ENCODE results near the gene RND1.

Gene RND1

GRCh38 chr12:48826209-48826855 is 39.3 kb downstream of the RND1 start:
- DNase-seq = no peak

- DNase-seq = no peak
Observed at GRCh38 chr12:48824905-48825304, 40.8 kb downstream of the RND1 start.

- no peak for DNase-seq
Observed at GRCh38 chr12:48824112-48824511, 41.6 kb downstream of the RND1 start.

- DNase-seq = no peak
Observed at GRCh38 chr12:48823281-48823680, 42.4 kb downstream of the RND1 start.

- no peak for DNase-seq
Observed at GRCh38 chr12:48822711-48823110, 43.0 kb downstream of the RND1 start.

GRCh38 chr12:48822139-48822538 is 43.5 kb downstream of the RND1 start:
- DNase-seq = no peak

GRCh38 chr12:48819986-48820725 is 45.5 kb downstream of the RND1 start:
- no peak for DNase-seq

- DNase-seq = peak; percentile 16
Observed at GRCh38 chr12:48818831-48819590, 46.7 kb downstream of the RND1 start.

- DNase-seq = peak; percentile 75
Observed at GRCh38 chr12:48817873-48818830, 47.5 kb downstream of the RND1 start, which contains the start of gene CACNB3. CACNB3 (plus strand) TSS chr12:48818496; CDS start chr12:48818930, 434 bp downstream.

- no peak for DNase-seq
Observed at GRCh38 chr12:48816143-48816854, 49.4 kb downstream of the RND1 start.

- DNase-seq = peak; percentile 25
Observed at GRCh38 chr12:48815126-48816110, 50.3 kb downstream of the RND1 start.

- peak; percentile 75 for DNase-seq
Observed at GRCh38 chr12:48814262-48815125, 51.2 kb downstream of the RND1 start.

- no peak for DNase-seq
Observed at GRCh38 chr12:48813465-48814261, 52.0 kb downstream of the RND1 start.

- no peak for DNase-seq
Observed at GRCh38 chr12:48812389-48812788, 53.3 kb downstream of the RND1 start.

- no peak for DNase-seq
Observed at GRCh38 chr12:48811437-48812090, 54.1 kb downstream of the RND1 start.

GRCh38 chr12:48810903-48811431 is 54.7 kb downstream of the RND1 start:
- DNase-seq = no peak

- DNase-seq = no peak
Observed at GRCh38 chr12:48807981-48808380, 57.7 kb downstream of the RND1 start.
